Activated CD4-positive, alpha-beta T cell treated with anti-CD3 and anti-CD28 coated beads for 24 hours (primary cell): ENCODE results near the gene PCMT1.
A peak's percentile ranks its signal among the peaks of the same experiment; 100 is the strongest.
"Not testable (repeated sequence)": the region's sequence is repeated elsewhere in the genome, so short reads cannot be mapped to it uniquely, and the experiment has no call there.

Source experiments
- DNase-seq, 2 donors: peaks; one replicate each; pipeline ENCODE4 v3.0.0-alpha.2; 2020; ENCODE audit warnings: low read depth in 2 of 2

The PCMT1 gene

GRCh38 chr6:149749594-149750135 lies at the start of gene PCMT1:
TSS of gene PCMT1 (plus strand) at chr6:149749741. CDS start at chr6:149749902, 161 bp downstream.
- DNase-seq = peak; percentile 80 to 85

- DNase-seq = no peak
Observed at GRCh38 chr6:149701714-149702113, 47.8 kb upstream of the PCMT1 start.

- no peak for DNase-seq
Observed at GRCh38 chr6:149711711-149712110, 37.8 kb upstream of the PCMT1 start.

- no peak for DNase-seq
Observed at GRCh38 chr6:149714442-149714841, 35.1 kb upstream of the PCMT1 start.

- no peak for DNase-seq
Observed at GRCh38 chr6:149716181-149716963, 33.2 kb upstream of the PCMT1 start.

- no peak for DNase-seq
Observed at GRCh38 chr6:149717255-149717587, 32.3 kb upstream of the PCMT1 start.

GRCh38 chr6:149717588-149718458 lies 31.7 kb upstream of the PCMT1 start, which contains the start of gene LATS1:
TSS of gene LATS1 (minus strand) at chr6:149718101. CDS start at chr6:149702126, 15,975 bp downstream.
- DNase-seq = peak; percentile 85 to 89

GRCh38 chr6:149719531-149719930 lies 30.0 kb upstream of the PCMT1 start:
- no peak for DNase-seq

- DNase-seq = no peak
Observed at GRCh38 chr6:149723262-149723661, 26.3 kb upstream of the PCMT1 start.

GRCh38 chr6:149723771-149724417 lies 25.6 kb upstream of the PCMT1 start:
- peak in 1 of 2 donors; percentile 39 for DNase-seq

- DNase-seq = no peak
Observed at GRCh38 chr6:149725785-149726184, 23.8 kb upstream of the PCMT1 start.

- no peak for DNase-seq
Observed at GRCh38 chr6:149727793-149728498, 21.6 kb upstream of the PCMT1 start.

GRCh38 chr6:149728499-149729234 lies 20.9 kb upstream of the PCMT1 start:
- no peak for DNase-seq

GRCh38 chr6:149729824-149730223 lies 19.7 kb upstream of the PCMT1 start:
- DNase-seq = no peak

- no peak for DNase-seq
Observed at GRCh38 chr6:149733089-149733720, 16.3 kb upstream of the PCMT1 start.

GRCh38 chr6:149734915-149735314 lies 14.6 kb upstream of the PCMT1 start:
- DNase-seq = no peak

GRCh38 chr6:149745252-149745651 lies 4.3 kb upstream of the PCMT1 start:
- DNase-seq = not testable (repeated sequence)

GRCh38 chr6:149746147-149746946 lies 3.2 kb upstream of the PCMT1 start, which contains the start of gene NUP43:
TSS of gene NUP43 (minus strand) at chr6:149746529. CDS start at chr6:149746495, 34 bp downstream.
- DNase-seq = peak; percentile 92 to 94

GRCh38 chr6:149749082-149749593 lies 403 bp upstream of the PCMT1 start:
- DNase-seq = not testable (repeated sequence)
